ENCODE results near the gene RTP2. TPM values are rescaled to one million over a fixed set of nuclear protein-coding genes. Genes with fewer than 3 reads are reported as not detected.
"Not testable (repeated sequence)": the region's sequence is repeated elsewhere in the genome, so short reads cannot be mapped to it uniquely, and the experiment has no call there.

RTP2 gene
- total and polyA plus RNA-seq, 5 experiments from 2014 or later, result not detected

DNA sequence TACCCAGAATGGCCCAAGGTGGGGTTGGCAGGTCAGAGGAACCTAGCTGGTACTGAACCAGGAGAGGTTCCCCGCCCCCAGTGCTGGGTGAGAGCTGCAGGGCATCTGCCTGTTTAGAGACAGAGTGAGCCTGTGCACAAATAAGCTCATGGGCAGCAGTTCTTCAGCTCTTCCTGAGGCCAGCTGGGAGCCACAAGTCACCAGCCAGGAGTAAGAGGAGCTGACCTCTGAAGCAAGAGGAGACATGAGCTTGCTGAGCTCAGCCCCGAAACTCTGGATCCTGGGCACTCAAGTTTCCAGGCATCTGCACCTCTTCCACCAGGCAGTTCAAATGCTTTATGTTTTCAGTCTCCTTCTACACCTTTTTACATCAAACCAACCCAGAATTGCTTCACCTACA lies 2.1 kb downstream of the RTP2 start:
- peaks cover 4 to 18% (median 11%) of the 10 kb centered on the region in 5 donors for H3K27me3 Mint-ChIP-seq
- ATAC-seq, result no peak
- POLR2A ChIA-PET, result no interaction called here

DNA sequence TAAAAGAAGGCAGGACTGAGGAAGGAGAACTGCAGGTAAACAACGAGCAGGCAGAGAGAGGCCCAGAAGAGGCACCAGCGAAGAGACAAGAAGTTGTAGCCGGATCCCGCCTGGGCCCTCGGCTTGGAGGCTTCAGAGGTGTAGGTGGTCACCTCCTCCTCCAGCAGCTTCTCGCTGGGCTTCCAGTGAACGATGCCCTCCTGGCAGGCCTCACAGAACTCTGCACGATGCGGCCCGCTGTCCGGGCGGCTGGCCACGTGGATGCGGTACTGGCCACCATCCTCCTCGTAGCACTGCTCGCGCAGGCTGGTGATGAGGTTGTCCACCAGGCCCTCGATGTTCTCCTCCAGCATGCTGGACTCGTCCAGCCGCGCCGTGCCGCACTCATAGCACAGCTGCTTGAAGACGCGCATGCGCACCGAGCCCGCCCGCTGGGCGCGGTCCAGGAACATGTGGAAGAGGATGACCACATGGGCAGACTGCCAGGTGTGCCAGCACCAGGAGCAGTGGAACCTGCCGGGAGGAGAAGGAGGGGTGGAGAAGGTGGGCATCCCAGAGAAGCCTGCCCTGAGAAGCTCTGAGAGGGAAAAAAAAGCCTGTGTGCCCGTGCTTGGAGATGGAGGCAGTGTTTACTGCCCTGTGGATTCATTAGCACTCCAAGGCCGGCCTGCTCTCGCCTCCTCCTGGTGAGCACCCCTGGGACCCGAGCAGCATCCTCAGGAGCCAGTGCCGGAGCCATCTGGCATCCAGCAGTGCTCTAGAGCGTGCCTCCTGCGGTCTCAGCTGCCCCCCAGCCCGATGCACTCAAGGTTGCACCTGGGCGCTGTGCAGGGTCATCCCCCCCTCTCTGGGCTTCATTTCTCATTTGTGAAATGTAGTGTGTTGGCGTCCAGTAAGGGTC lies 3.6 kb downstream of the RTP2 start:
- POLR2A ChIA-PET, result no interaction called here
- Mint-ChIP-seq H3K4me1 (no peaks in the 10 kb centered on the region), H3K4me3 (no peak overlapping the region), H3K27ac (no peak overlapping the region), H3K9me3 (peaks cover 0 to 1% (median 0%) of the 10 kb centered on the region in 9 donors), H3K27me3 (peaks cover 12 to 31% (median 25%) of the 10 kb centered on the region in 5 donors), H3K36me3 (no peaks in the 10 kb centered on the region)
- DNase-seq (no peak), ATAC-seq (no peak)

More for the DNA sequence above, 2.1 kb downstream of the RTP2 start:
- Mint-ChIP-seq H3K4me1 (no peaks in the 10 kb centered on the region), H3K36me3 (no peaks in the 10 kb centered on the region), H3K4me3 (no peak overlapping the region), H3K9me3 (peaks cover 0 to 1% (median 0%) of the 10 kb centered on the region in 9 donors), H3K27ac (peak overlapping the region in 1 of 10 donors; percentile 61)
- no peak for DNase-seq

DNA sequence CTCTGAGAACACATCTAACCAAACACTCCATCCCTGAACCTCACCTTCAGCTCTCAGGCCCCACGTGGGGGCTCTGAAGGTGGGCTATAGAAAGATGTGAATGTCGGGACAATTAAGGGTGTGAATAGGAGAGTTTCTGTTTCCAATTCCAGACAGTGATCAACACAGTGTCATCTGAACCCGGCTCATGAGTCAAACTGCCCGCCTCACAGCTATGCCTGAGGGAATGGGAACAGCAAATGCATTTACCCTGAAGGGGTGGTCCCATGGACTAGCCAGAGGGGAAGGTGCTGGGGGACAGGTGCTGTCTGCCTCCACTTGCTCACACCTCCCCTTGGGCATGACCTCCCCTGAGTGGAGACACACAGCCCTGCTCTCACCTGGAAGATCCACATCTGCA lies 6.3 kb downstream of the RTP2 start:
- H3K36me3 Mint-ChIP-seq, result no peaks in the 10 kb centered on the region
- ATAC-seq (no peak), DNase-seq (no peak)
- peaks cover 23 to 43% (median 34%) of the 10 kb centered on the region in 5 donors for H3K27me3 Mint-ChIP-seq
- POLR2A ChIA-PET, result no interaction called here
- H3K4me1 Mint-ChIP-seq, result no peaks in the 10 kb centered on the region
- no peak overlapping the region for H3K4me3 Mint-ChIP-seq
- peak overlapping the region in 1 of 10 donors; percentile 3 for H3K27ac Mint-ChIP-seq
- H3K9me3 Mint-ChIP-seq, result peaks cover 0 to 1% (median 0%) of the 10 kb centered on the region in 9 donors

DNA sequence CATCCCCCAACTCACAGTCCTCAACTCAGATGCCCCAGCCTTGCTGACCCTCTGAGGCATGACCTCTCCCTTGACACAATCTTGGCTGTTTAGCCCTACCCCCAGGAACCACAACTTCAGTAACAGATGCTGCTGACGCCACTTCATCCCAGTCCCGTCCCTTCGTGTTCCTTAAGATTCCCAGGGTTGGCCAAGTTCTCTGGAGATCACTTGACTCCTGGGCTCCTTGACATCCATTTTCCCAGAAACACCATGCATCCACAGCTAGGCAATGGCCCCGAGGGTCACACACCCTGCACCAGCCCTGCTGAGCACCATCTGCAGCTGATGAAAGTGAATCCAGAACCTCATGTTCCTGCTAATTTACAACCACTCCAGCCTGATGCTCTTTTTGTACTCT lies 6.9 kb downstream of the RTP2 start:
- peaks cover 0 to 1% (median 0%) of the 10 kb centered on the region in 9 donors for H3K9me3 Mint-ChIP-seq

DNA sequence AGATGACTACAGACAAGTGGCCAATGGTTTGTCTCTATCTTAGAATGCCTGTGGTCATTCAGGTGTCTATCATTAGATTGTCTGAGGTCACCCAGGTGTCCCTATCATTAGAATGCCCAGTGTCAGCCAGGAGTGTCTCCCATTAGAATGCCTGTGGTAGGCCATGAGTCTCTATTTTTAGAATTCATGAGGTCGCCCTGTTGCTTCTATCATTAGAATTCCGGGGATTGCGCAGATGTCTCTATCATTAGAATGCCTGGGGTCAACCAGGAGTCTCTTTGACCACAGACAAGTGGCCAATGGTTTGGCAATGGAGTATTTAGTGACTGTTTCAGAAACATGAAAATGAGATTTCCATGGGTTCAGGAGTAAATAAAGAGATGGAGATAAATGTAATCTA lies 7.6 kb downstream of the RTP2 start:
- DNase-seq (no peak), ATAC-seq (no peak)
- H3K4me3 Mint-ChIP-seq, result no peak overlapping the region
- no peaks in the 10 kb centered on the region for H3K4me1 Mint-ChIP-seq
- POLR2A ChIA-PET, result no interaction called here
- H3K27me3 Mint-ChIP-seq, result peaks cover 23 to 46% (median 35%) of the 10 kb centered on the region in 5 donors
- no peak overlapping the region for H3K27ac Mint-ChIP-seq
- peaks cover 0 to 1% (median 0%) of the 10 kb centered on the region in 9 donors for H3K9me3 Mint-ChIP-seq
- H3K36me3 Mint-ChIP-seq, result no peaks in the 10 kb centered on the region

More for the DNA sequence above, 6.9 kb downstream of the RTP2 start:
- POLR2A ChIA-PET, result interaction anchor here (0.5 kb wide), 1 partner anchor 986 kb away, joined by 8 read pairs; no protein-coding TSS in a partner anchor
- H3K4me1 Mint-ChIP-seq, result no peaks in the 10 kb centered on the region
- H3K27ac Mint-ChIP-seq, result no peak overlapping the region
- ATAC-seq (no peak), DNase-seq (no peak)
- peaks cover 23 to 46% (median 36%) of the 10 kb centered on the region in 5 donors for H3K27me3 Mint-ChIP-seq
- no peak overlapping the region for H3K4me3 Mint-ChIP-seq
- no peaks in the 10 kb centered on the region for H3K36me3 Mint-ChIP-seq

DNA sequence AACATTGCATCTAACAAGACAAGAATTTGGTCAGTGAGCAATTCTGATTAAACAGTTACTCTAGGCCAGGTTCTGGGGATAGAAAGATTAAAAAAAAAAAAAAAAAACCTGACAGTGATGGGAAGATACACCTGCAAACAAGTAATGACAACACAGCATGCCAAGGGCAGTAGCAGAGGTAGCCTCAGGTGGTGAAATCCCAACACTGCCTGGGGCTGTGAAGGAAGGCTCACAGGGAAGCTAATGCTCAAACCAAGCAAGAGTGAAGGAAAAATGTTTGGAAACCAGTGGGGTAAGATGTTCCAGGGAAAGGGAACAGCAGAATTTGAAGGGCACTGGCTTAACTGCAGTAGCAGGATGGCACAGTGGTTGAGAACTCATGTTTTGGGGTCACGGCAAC lies 8.9 kb downstream of the RTP2 start:
- Mint-ChIP-seq H3K9me3 (peaks cover 0 to 2% (median 0%) of the 10 kb centered on the region in 9 donors), H3K36me3 (no peaks in the 10 kb centered on the region), H3K4me1 (no peaks in the 10 kb centered on the region), H3K4me3 (no peak overlapping the region), H3K27ac (no peak overlapping the region), H3K27me3 (peaks cover 24 to 51% (median 36%) of the 10 kb centered on the region in 5 donors)
- DNase-seq, result no peak
- no peak for ATAC-seq
- POLR2A ChIA-PET, result no interaction called here

DNA sequence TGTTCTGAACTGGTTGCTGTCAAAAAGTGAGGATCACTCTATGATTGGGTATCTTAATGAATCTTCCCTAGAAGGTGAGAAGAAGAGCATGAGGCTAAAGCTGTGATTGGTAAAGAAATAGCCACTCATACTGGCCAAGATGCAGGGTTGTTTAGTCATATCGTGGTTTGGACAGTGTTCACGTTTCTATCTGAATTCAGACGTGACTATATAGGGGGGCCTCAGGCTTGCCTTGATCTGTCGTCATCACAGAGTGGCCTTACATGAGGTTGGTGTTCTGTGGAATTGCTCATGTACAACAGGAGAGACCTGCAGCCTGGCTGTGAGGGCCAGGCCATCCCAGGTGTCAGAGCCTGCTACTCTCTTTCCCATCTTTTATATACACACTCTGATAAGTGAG lies 12.4 kb downstream of the RTP2 start:
- H3K36me3 Mint-ChIP-seq, result peaks cover 0 to 15% (median 0%) of the 10 kb centered on the region in 3 donors
- peaks cover 14 to 44% (median 30%) of the 10 kb centered on the region in 5 donors for H3K27me3 Mint-ChIP-seq
- POLR2A ChIA-PET, result no interaction called here
- H3K4me3 Mint-ChIP-seq, result no peak overlapping the region
- DNase-seq (no peak), ATAC-seq (no peak)
- no peak overlapping the region for H3K27ac Mint-ChIP-seq
- H3K4me1 Mint-ChIP-seq, result no peaks in the 10 kb centered on the region
- peaks cover 0 to 24% (median 12%) of the 10 kb centered on the region in 9 donors for H3K9me3 Mint-ChIP-seq

DNA sequence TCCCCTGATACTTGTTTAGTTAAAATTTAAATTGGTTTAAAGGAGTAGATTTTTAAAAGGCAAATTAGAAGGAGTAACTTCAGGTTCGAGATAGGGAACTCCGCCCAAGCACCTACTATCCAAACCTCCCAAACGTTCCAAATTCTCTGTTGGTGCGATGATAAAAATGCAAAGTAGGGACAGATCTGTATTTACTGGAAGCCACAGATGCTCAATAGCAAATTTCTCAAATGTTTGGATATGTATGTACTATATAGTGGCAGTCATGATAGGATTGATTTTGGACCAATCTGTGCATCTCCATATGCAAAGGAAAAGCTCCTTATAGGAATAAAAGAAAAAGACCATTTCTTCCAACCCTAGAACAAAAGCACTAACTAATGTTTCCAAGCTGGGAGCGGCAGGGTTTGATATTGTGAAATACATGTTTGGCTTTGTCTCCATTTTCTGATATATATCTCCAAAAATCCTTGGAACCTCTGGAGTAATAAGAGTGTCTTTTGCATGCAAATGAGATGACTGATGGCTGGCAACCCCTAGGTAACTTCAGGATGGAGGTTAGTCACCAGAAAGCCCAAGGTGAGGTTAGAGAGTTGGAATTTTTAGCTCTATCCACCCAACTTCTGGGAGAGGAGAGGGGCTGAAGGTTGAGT lies 15.6 kb downstream of the RTP2 start:
- Mint-ChIP-seq H3K9me3 (peaks cover 0 to 36% (median 13%) of the 10 kb centered on the region in 9 donors), H3K4me3 (no peak overlapping the region), H3K4me1 (no peaks in the 10 kb centered on the region), H3K27me3 (peaks cover 5 to 31% (median 19%) of the 10 kb centered on the region in 5 donors), H3K27ac (no peak overlapping the region), H3K36me3 (peaks cover 0 to 15% (median 0%) of the 10 kb centered on the region in 3 donors)
- DNase-seq, result no peak
- POLR2A ChIA-PET, result no interaction called here
- no peak for ATAC-seq

DNA sequence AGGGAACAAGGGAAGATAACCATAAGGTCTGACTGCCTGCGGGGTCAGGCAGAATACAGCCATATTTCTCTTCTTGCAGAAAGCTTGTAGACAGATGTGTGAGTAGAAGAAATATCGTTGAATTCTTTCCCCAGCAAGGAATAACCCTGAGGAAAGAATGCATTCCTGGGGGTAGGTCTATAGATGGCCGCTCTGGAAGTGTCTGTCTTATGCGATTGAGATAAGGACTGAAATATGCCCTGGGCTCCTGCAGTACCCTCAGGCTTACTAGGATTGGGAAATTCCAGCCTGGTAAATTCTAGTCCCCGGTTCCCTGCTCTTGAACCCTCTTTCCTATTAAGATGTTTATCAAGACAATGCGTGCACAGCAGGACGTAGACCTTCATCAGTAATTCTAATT lies 16.4 kb downstream of the RTP2 start:
- no peak overlapping the region for H3K4me3 Mint-ChIP-seq
- H3K27me3 Mint-ChIP-seq, result peaks cover 5 to 29% (median 19%) of the 10 kb centered on the region in 5 donors
- peaks cover 0 to 36% (median 13%) of the 10 kb centered on the region in 9 donors for H3K9me3 Mint-ChIP-seq
- no peak overlapping the region for H3K27ac Mint-ChIP-seq
- H3K36me3 Mint-ChIP-seq, result peaks cover 0 to 15% (median 0%) of the 10 kb centered on the region in 3 donors
- DNase-seq, result no peak
- no peak for ATAC-seq
- POLR2A ChIA-PET, result no interaction called here
- H3K4me1 Mint-ChIP-seq, result no peaks in the 10 kb centered on the region

DNA sequence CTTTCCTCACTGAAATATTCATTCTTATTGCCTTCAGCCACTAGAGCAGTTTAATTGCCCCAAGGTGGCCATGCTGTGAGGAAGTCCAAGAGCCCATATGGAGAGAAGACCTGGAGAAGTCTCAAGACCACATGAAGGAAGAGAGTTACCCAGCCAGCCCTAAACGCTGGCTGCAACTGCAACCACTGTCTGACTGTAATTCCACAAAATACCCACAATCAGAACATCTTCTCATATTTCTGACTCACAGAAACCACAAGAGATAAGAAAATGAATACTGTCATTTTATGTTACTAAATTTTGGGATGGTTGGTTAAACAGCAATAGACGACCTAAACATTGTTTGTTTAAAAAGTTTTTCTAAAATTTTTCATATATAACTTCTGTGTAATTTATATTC lies 17.5 kb downstream of the RTP2 start:
- no peaks in the 10 kb centered on the region for H3K4me1 Mint-ChIP-seq
- H3K4me3 Mint-ChIP-seq, result no peak overlapping the region
- POLR2A ChIA-PET, result no interaction called here
- H3K27ac Mint-ChIP-seq, result no peak overlapping the region
- no peak for DNase-seq
- no peak for ATAC-seq
- H3K36me3 Mint-ChIP-seq, result peaks cover 0 to 15% (median 0%) of the 10 kb centered on the region in 3 donors
- peaks cover 5 to 37% (median 23%) of the 10 kb centered on the region in 5 donors for H3K27me3 Mint-ChIP-seq
- peaks cover 0 to 36% (median 13%) of the 10 kb centered on the region in 9 donors for H3K9me3 Mint-ChIP-seq

DNA sequence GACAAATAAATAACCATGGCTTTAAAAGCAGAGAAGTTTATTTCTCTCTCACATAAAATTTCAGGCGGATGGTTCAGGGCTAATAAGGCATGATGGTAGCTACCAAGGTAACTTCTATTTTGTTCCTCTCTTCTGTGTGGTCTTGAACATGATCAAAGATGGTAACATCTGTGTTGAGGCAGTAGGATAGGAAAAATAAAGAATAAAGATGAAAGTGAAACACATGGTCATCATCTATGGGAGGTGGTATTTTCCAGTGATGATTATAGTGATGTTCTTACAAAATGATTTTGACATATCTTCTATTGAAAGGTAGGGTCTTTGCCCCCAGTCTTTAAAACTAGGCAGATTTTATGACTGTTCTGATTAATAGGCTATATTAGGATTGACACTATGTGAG lies 17.9 kb downstream of the RTP2 start:
- POLR2A ChIA-PET, result no interaction called here
- H3K27me3 Mint-ChIP-seq, result peaks cover 8 to 41% (median 25%) of the 10 kb centered on the region in 5 donors
- peaks cover 0 to 36% (median 13%) of the 10 kb centered on the region in 9 donors for H3K9me3 Mint-ChIP-seq
- no peak overlapping the region for H3K4me3 Mint-ChIP-seq
- H3K27ac Mint-ChIP-seq, result no peak overlapping the region
- peaks cover 0 to 15% (median 0%) of the 10 kb centered on the region in 3 donors for H3K36me3 Mint-ChIP-seq
- no peak for DNase-seq
- peaks cover 0 to 3% (median 2%) of the 10 kb centered on the region in 4 donors for H3K4me1 Mint-ChIP-seq
- no peak for ATAC-seq

DNA sequence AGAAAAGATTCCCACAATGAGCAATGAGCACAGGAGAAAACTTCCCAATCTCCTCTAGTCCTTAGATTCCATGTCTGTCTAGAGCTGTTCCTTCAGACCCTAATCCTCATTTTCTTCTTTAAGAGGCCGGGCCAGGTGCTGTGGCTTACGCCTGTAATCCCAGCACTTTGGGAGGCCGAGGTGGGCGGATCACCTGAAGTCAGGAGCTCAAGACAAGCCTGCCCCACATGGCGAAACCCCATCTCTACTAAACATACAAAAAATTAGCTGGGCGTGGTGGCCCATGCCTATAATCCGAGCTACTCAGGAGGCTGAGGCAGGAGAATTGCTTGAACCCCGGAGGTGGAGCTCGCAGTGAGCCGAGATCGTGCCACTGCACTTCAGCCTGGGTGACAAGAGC lies 20.6 kb downstream of the RTP2 start:
- DNase-seq, H3K27ac Mint-ChIP-seq, POLR2A ChIA-PET, ATAC-seq, H3K4me1 Mint-ChIP-seq, H3K4me3 Mint-ChIP-seq: not testable (repeated sequence)
- H3K36me3 Mint-ChIP-seq, result peaks cover 0 to 14% (median 0%) of the 10 kb centered on the region in 3 donors
- H3K9me3 Mint-ChIP-seq, result peaks cover 0 to 30% (median 12%) of the 10 kb centered on the region in 9 donors
- H3K27me3 Mint-ChIP-seq, result peaks cover 11 to 54% (median 32%) of the 10 kb centered on the region in 5 donors
